ENCODE data around the gene COA4. TPM values are rescaled to one million over a fixed set of nuclear protein-coding genes. Genes with fewer than 3 reads are reported as not detected.

COA4 gene
- 64.7 TPM for total RNA-seq
- polyA plus RNA-seq (ENCODE audit: insufficient read depth, low read depth, low replicate concordance): 177 TPM
- long read RNA-seq, donor 1, transcript COA4-201 (2 exons, 960 nt): major isoform, 24 of 25 reads
- long read RNA-seq, donor 1, partial matches to known transcripts: 0 of 25 reads
- long read RNA-seq, donor 1, other reads (novel, unspliced or antisense): 0 of 25 reads
- long read RNA-seq, donor 2, transcript COA4-201 (2 exons, 960 nt): major isoform, 29 of 68 reads
- long read RNA-seq, donor 2, partial matches to known transcripts: 31 of 68 reads
- long read RNA-seq, donor 2, other reads (novel, unspliced or antisense): 6 of 68 reads
- long read RNA-seq, donor 3, transcript COA4-201 (2 exons, 960 nt): major isoform, 45 of 89 reads
- long read RNA-seq, donor 3, partial matches to known transcripts: 31 of 89 reads
- long read RNA-seq, donor 3, other reads (novel, unspliced or antisense): 12 of 89 reads
- long read RNA-seq, donor 4, transcript COA4-201 (2 exons, 960 nt): major isoform, 14 of 20 reads
- long read RNA-seq, donor 4, partial matches to known transcripts: 6 of 20 reads
- long read RNA-seq, donor 4, other reads (novel, unspliced or antisense): 0 of 20 reads
- long read RNA-seq, donor 5, partial matches to known transcripts: 0 of 4 reads
- long read RNA-seq, donor 5, other reads (novel, unspliced or antisense): 0 of 4 reads
- long read RNA-seq, donor 6, transcript COA4-201 (2 exons, 960 nt): major isoform, 72 of 95 reads
- long read RNA-seq, donor 6, transcript COA4-206 (2 exons, 922 nt): minor isoform, 6 of 95 reads
- long read RNA-seq, donor 6, transcript COA4-202 (3 exons, 582 nt): minor isoform, 5 of 95 reads
- long read RNA-seq, donor 6, partial matches to known transcripts: 12 of 95 reads
- long read RNA-seq, donor 6, other reads (novel, unspliced or antisense): 0 of 95 reads
- long read RNA-seq, donor 7, transcript COA4-201 (2 exons, 960 nt): major isoform, 7 of 18 reads
- long read RNA-seq, donor 7, partial matches to known transcripts: 0 of 18 reads
- long read RNA-seq, donor 7, other reads (novel, unspliced or antisense): 9 of 18 reads
- long read RNA-seq, donor 8, transcript COA4-201 (2 exons, 960 nt): major isoform, 51 of 53 reads
- long read RNA-seq, donor 8, partial matches to known transcripts: 0 of 53 reads
- long read RNA-seq, donor 8, other reads (novel, unspliced or antisense): 0 of 53 reads
- long read RNA-seq, donor 9, transcript COA4-201 (2 exons, 960 nt): major isoform, 18 of 18 reads
- long read RNA-seq, donor 9, partial matches to known transcripts: 0 of 18 reads
- long read RNA-seq, donor 9, other reads (novel, unspliced or antisense): 0 of 18 reads
- long read RNA-seq, donor 10, transcript COA4-201 (2 exons, 960 nt): major isoform, 22 of 24 reads
- long read RNA-seq, donor 10, partial matches to known transcripts: 0 of 24 reads
- long read RNA-seq, donor 10, other reads (novel, unspliced or antisense): 0 of 24 reads

- FAIRE-seq (peak; percentile 39), DNase-seq (peak; percentile 97 to 99 (median 97))
- peaks cover 0 to 15% (median 9%) of the 10 kb centered on the region in 3 donors for H3K4me1 ChIP-seq (ENCODE audit: control insufficient read depth in 2 of 3, insufficient read depth in 2 of 3, low read depth in 1 of 3, low read length in 3 of 3)
- no peaks in the 10 kb centered on the region for H3K9me3 ChIP-seq (ENCODE audit: control insufficient read depth in 2 of 3, insufficient read depth in 1 of 3, low read length in 3 of 3)
- no peak for TF ChIP-seq CTCF (IDR thresholded peaks at IDR 0.05; ENCODE audit: borderline replicate concordance, extremely low read depth, insufficient read depth)
- no peaks in the 10 kb centered on the region for H3K27me3 ChIP-seq (ENCODE audit: control insufficient read depth, insufficient read depth, low read length)
- H3K36me3 ChIP-seq (ENCODE audit: control insufficient read depth in 2 of 3, insufficient read depth in 3 of 3, low read length in 3 of 3): peaks cover 4 to 8% (median 5%) of the 10 kb centered on the region in 3 donors
- peak within 1 kb of the TSS; percentile 85 to 99 (median 97) for H3K9ac ChIP-seq (ENCODE audit: low read length in 3 of 3)
- H3K27ac ChIP-seq (ENCODE audit: low read depth in 2 of 2, low read length in 2 of 2): peak within 1 kb of the TSS; percentile 90 to 94
- intact Hi-C loops (cut with DNase I): no loop called here
- peak within 1 kb of the TSS; percentile 74 to 100 (median 100) for H3K4me3 ChIP-seq (ENCODE audit: low read length in 3 of 3)
Observed at GRCh38 chr11:73876424-73877310, at the start of gene COA4, which contains the start of gene PAAF1. TSS of gene COA4 (minus strand) at chr11:73876846. CDS start at chr11:73873378, 3,468 bp downstream. TSS of gene PAAF1 (plus strand) at chr11:73876999. CDS start at chr11:73877022, 23 bp downstream.

- no peaks in the 10 kb centered on the region for H3K27me3 ChIP-seq (ENCODE audit: control insufficient read depth, insufficient read depth, low read length)
- intact Hi-C loops (cut with DNase I): no loop called here
- FAIRE-seq: no peak
- DNase-seq: no peak
- H3K4me3 ChIP-seq (ENCODE audit: low read length in 3 of 3): no peak overlapping the region
- no peak for TF ChIP-seq CTCF (IDR thresholded peaks at IDR 0.05; ENCODE audit: borderline replicate concordance, extremely low read depth, insufficient read depth)
- no peak overlapping the region for H3K27ac ChIP-seq (ENCODE audit: low read depth in 2 of 2, low read length in 2 of 2)
- no peaks in the 10 kb centered on the region for H3K9me3 ChIP-seq (ENCODE audit: control insufficient read depth in 2 of 3, insufficient read depth in 1 of 3, low read length in 3 of 3)
- H3K36me3 ChIP-seq (ENCODE audit: control insufficient read depth in 2 of 3, insufficient read depth in 3 of 3, low read length in 3 of 3): peaks cover 10 to 21% (median 16%) of the 10 kb centered on the region in 3 donors
- no peaks in the 10 kb centered on the region for H3K4me1 ChIP-seq (ENCODE audit: control insufficient read depth in 2 of 3, insufficient read depth in 2 of 3, low read depth in 1 of 3, low read length in 3 of 3)
- H3K9ac ChIP-seq (ENCODE audit: low read length in 3 of 3): no peak overlapping the region
Observed at GRCh38 chr11:73921180-73921579, 44.5 kb upstream of the COA4 start.
